Activated CD8-positive, alpha-beta memory T cell treated with anti-CD3 and anti-CD28 coated beads, Interleukin-2, amount 50 U/mL, for 1 hour (primary cell): Measurements from ENCODE around the gene NDE1.
"Not testable (repeated sequence)": the region's sequence is repeated elsewhere in the genome, so short reads cannot be mapped to it uniquely, and the experiment has no call there.

Source experiments
- DNase-seq: peaks from one replicate; pipeline ENCODE4 v3.0.0-alpha.2; 2020; ENCODE audit errors: extremely low read depth

Gene NDE1

GRCh38 chr16:15650698-15651171 is 690 bp downstream of the NDE1 start:
- DNase-seq, result no peak

- DNase-seq, result no peak
Measured at GRCh38 chr16:15652293-15653001, 2.4 kb downstream of the NDE1 start.

GRCh38 chr16:15653227-15653626 is 3.2 kb downstream of the NDE1 start:
- DNase-seq, result no peak

- DNase-seq, result no peak
Measured at GRCh38 chr16:15654591-15654990, 4.5 kb downstream of the NDE1 start.

- DNase-seq, result not testable (repeated sequence)
Measured at GRCh38 chr16:15655561-15655960, 5.5 kb downstream of the NDE1 start.

GRCh38 chr16:15658149-15658548 is 8.1 kb downstream of the NDE1 start:
- DNase-seq, result no peak

- DNase-seq, result no peak
Measured at GRCh38 chr16:15658556-15658955, 8.5 kb downstream of the NDE1 start.

- DNase-seq, result no peak
Measured at GRCh38 chr16:15660203-15660601, 10.2 kb downstream of the NDE1 start.

- no peak for DNase-seq
Measured at GRCh38 chr16:15665107-15665506, 15.1 kb downstream of the NDE1 start.

- DNase-seq, result no peak
Measured at GRCh38 chr16:15667091-15667742, 17.2 kb downstream of the NDE1 start.

- no peak for DNase-seq
Measured at GRCh38 chr16:15671530-15672117, 21.6 kb downstream of the NDE1 start.

GRCh38 chr16:15672127-15672513 is 22.1 kb downstream of the NDE1 start:
- DNase-seq, result not testable (repeated sequence)

GRCh38 chr16:15672514-15673167 is 22.6 kb downstream of the NDE1 start:
- peak; percentile 51 for DNase-seq

- DNase-seq, result no peak
Measured at GRCh38 chr16:15674571-15674970, 24.5 kb downstream of the NDE1 start.

- DNase-seq, result no peak
Measured at GRCh38 chr16:15676506-15676905, 26.5 kb downstream of the NDE1 start.

- DNase-seq, result no peak
Measured at GRCh38 chr16:15677447-15677846, 27.4 kb downstream of the NDE1 start.

- DNase-seq, result no peak
Measured at GRCh38 chr16:15682105-15682570, 32.1 kb downstream of the NDE1 start.

GRCh38 chr16:15686287-15686686 is 36.2 kb downstream of the NDE1 start:
- no peak for DNase-seq

- DNase-seq, result no peak
Measured at GRCh38 chr16:15689290-15689689, 39.2 kb downstream of the NDE1 start.

GRCh38 chr16:15690296-15690695 is 40.3 kb downstream of the NDE1 start:
- DNase-seq, result no peak

- no peak for DNase-seq
Measured at GRCh38 chr16:15691046-15691445, 41.0 kb downstream of the NDE1 start.

GRCh38 chr16:15692508-15692907 is 42.5 kb downstream of the NDE1 start:
- not testable (repeated sequence) for DNase-seq
